ENCODE data around the gene NGB.

DNA sequence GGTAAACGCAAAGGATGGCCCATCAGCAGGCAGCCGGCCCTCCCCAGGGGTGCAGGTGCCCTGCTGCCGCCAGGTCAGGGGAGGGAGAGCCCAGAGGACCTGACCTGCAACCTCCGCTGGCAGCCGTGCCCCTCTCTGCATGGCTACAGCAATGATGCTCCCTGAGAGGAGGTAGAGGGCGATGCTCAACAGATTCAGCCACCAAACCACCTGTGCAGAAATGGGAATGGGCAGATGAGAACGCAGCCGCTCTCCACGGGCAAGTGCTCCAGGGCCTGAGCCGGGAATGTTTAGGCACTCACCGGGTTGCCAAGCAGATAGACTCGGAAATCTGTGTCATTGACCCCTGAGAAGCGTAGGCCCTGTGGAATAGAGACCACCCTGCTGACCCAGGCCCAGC lies 8.7 kb upstream of the NGB start:
- TF ChIP-seq, protein P1, sequence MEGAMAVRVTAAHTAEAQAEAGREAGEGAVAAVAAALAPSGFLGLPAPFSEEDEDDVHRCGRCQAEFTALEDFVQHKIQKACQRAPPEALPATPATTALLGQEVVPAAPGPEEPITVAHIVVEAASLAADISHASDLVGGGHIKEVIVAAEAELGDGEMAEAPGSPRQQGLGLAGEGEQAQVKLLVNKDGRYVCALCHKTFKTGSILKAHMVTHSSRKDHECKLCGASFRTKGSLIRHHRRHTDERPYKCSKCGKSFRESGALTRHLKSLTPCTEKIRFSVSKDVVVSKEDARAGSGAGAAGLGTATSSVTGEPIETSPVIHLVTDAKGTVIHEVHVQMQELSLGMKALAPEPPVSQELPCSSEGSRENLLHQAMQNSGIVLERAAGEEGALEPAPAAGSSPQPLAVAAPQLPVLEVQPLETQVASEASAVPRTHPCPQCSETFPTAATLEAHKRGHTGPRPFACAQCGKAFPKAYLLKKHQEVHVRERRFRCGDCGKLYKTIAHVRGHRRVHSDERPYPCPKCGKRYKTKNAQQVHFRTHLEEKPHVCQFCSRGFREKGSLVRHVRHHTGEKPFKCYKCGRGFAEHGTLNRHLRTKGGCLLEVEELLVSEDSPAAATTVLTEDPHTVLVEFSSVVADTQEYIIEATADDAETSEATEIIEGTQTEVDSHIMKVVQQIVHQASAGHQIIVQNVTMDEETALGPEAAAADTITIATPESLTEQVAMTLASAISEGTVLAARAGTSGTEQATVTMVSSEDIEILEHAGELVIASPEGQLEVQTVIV (CRISPR knock-in tag; IDR thresholded peaks at IDR 0.05; ENCODE audit: borderline replicate concordance), result no peak
- TF ChIP-seq EZH2 (IDR thresholded peaks at IDR 0.05; ENCODE audit: borderline replicate concordance, low read depth, low read length) (no peak), NFIC (IDR thresholded peaks at IDR 0.05) (no peak), POLR3G (IDR thresholded peaks at IDR 0.05; ENCODE audit: extremely low read depth, insufficient read length, insufficient replicate concordance) (no peak), JUNB (CRISPR knock-in tag; conservative IDR thresholded peaks at IDR 0.05) (no peak), ZNF197 (CRISPR knock-in tag; IDR thresholded peaks at IDR 0.05; ENCODE audit: low read depth) (no peak)
- TF ChIP-seq, protein P2, sequence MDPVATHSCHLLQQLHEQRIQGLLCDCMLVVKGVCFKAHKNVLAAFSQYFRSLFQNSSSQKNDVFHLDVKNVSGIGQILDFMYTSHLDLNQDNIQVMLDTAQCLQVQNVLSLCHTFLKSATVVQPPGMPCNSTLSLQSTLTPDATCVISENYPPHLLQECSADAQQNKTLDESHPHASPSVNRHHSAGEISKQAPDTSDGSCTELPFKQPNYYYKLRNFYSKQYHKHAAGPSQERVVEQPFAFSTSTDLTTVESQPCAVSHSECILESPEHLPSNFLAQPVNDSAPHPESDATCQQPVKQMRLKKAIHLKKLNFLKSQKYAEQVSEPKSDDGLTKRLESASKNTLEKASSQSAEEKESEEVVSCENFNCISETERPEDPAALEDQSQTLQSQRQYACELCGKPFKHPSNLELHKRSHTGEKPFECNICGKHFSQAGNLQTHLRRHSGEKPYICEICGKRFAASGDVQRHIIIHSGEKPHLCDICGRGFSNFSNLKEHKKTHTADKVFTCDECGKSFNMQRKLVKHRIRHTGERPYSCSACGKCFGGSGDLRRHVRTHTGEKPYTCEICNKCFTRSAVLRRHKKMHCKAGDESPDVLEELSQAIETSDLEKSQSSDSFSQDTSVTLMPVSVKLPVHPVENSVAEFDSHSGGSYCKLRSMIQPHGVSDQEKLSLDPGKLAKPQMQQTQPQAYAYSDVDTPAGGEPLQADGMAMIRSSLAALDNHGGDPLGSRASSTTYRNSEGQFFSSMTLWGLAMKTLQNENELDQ (CRISPR knock-in tag; IDR thresholded peaks at IDR 0.05; ENCODE audit: borderline replicate concordance), result no peak
